ENCODE data around the gene IFIT5. TPM values are rescaled to one million over a fixed set of nuclear protein-coding genes. Genes with fewer than 3 reads are reported as not detected.

Gene IFIT5
- total RNA-seq = 20.8 TPM
- 10 to 100 TPM; 12.3 to 18.1 (median 13.0) TPM for polyA plus RNA-seq

GRCh38 chr10:89414146-89414878, at the start of gene IFIT5:
Gene IFIT5 (plus strand): TSS chr10:89414568. CDS start chr10:89414799, 231 bp downstream.
- H3K36me3 Mint-ChIP-seq = peaks cover 12% of the 10 kb centered on the region
- Histone ChIP-seq H3K4me3 (ENCODE audit: low read depth, low read length) (peak within 1 kb of the TSS; percentile 99), H3K27ac (ENCODE audit: insufficient read depth, low read length, poor library complexity, severe bottlenecking) (peak within 1 kb of the TSS; percentile 90), H3K9me3 (ENCODE audit: control insufficient read depth in 2 of 2, low read length in 2 of 2) (no peaks in the 10 kb centered on the region), H3K4me1 (ENCODE audit: control insufficient read depth, insufficient read depth, low read length, poor library complexity, severe bottlenecking) (peaks cover 48% of the 10 kb centered on the region), H3K27me3 (ENCODE audit: control insufficient read depth, insufficient read depth, low read length) (no peaks in the 10 kb centered on the region), H3K36me3 (ENCODE audit: control insufficient read depth, insufficient read depth, low read length) (peaks cover 19% of the 10 kb centered on the region)
- H3K4me3 Mint-ChIP-seq = peak within 1 kb of the TSS; percentile 94 to 99 (median 96)
- peaks cover 31 to 78% (median 43%) of the 10 kb centered on the region in 4 donors for H3K4me1 Mint-ChIP-seq
- DNase-seq (peak; percentile 60 to 89 (median 81)), ATAC-seq (ENCODE audit: low read depth in 2 of 2) (peak; percentile 68 to 75)
- H3K27me3 Mint-ChIP-seq = no peaks in the 10 kb centered on the region
- peaks cover 0 to 3% (median 0%) of the 10 kb centered on the region in 7 donors for H3K9me3 Mint-ChIP-seq
- H3K27ac Mint-ChIP-seq = peak within 1 kb of the TSS; percentile 99 to 100 (median 99)

GRCh38 chr10:89367529-89367928, 46.8 kb upstream of the IFIT5 start:
- Histone ChIP-seq H3K27me3 (ENCODE audit: control insufficient read depth, insufficient read depth, low read length) (no peaks in the 10 kb centered on the region), H3K4me1 (ENCODE audit: control insufficient read depth, insufficient read depth, low read length, poor library complexity, severe bottlenecking) (no peaks in the 10 kb centered on the region), H3K9me3 (ENCODE audit: control insufficient read depth in 2 of 2, low read length in 2 of 2) (no peaks in the 10 kb centered on the region), H3K36me3 (ENCODE audit: control insufficient read depth, insufficient read depth, low read length) (no peaks in the 10 kb centered on the region), H3K27ac (ENCODE audit: insufficient read depth, low read length, poor library complexity, severe bottlenecking) (no peak overlapping the region), H3K4me3 (ENCODE audit: low read depth, low read length) (no peak overlapping the region)
- Mint-ChIP-seq H3K4me1 (peaks cover 4 to 18% (median 9%) of the 10 kb centered on the region in 4 donors), H3K27ac (no peak overlapping the region), H3K9me3 (peaks cover 0 to 3% (median 0%) of the 10 kb centered on the region in 7 donors), H3K4me3 (no peak overlapping the region), H3K27me3 (no peaks in the 10 kb centered on the region), H3K36me3 (no peaks in the 10 kb centered on the region)
- DNase-seq (peak in 1 of 3 donors; percentile 35), ATAC-seq (ENCODE audit: low read depth in 2 of 2) (no peak)

GRCh38 chr10:89368129-89368528, 46.2 kb upstream of the IFIT5 start:
- peaks cover 4 to 14% (median 9%) of the 10 kb centered on the region in 4 donors for H3K4me1 Mint-ChIP-seq
- H3K4me1 ChIP-seq (ENCODE audit: control insufficient read depth, insufficient read depth, low read length, poor library complexity, severe bottlenecking) = no peaks in the 10 kb centered on the region
- DNase-seq (no peak), ATAC-seq (ENCODE audit: low read depth in 2 of 2) (no peak)
- peak overlapping the region in 1 of 3 donors; percentile 23 for H3K27ac Mint-ChIP-seq
- H3K36me3 ChIP-seq (ENCODE audit: control insufficient read depth, insufficient read depth, low read length) = no peaks in the 10 kb centered on the region
- H3K27ac ChIP-seq (ENCODE audit: insufficient read depth, low read length, poor library complexity, severe bottlenecking) = no peak overlapping the region
- H3K4me3 ChIP-seq (ENCODE audit: low read depth, low read length) = no peak overlapping the region
- no peaks in the 10 kb centered on the region for H3K27me3 Mint-ChIP-seq
- H3K27me3 ChIP-seq (ENCODE audit: control insufficient read depth, insufficient read depth, low read length) = no peaks in the 10 kb centered on the region
- no peaks in the 10 kb centered on the region for H3K9me3 ChIP-seq (ENCODE audit: control insufficient read depth in 2 of 2, low read length in 2 of 2)
- no peaks in the 10 kb centered on the region for H3K36me3 Mint-ChIP-seq
- H3K9me3 Mint-ChIP-seq = peaks cover 0 to 3% (median 0%) of the 10 kb centered on the region in 7 donors
- H3K4me3 Mint-ChIP-seq = no peak overlapping the region

- no peak overlapping the region for H3K4me3 Mint-ChIP-seq
- ATAC-seq (ENCODE audit: low read depth in 2 of 2) = no peak
These were observed 44.9 kb upstream of the IFIT5 start for GRCh38 chr10:89369156-89370105.

GRCh38 chr10:89371079-89371478, 43.3 kb upstream of the IFIT5 start:
- ATAC-seq (ENCODE audit: low read depth in 2 of 2) = no peak
- no peaks in the 10 kb centered on the region for H3K36me3 Mint-ChIP-seq
- H3K27ac Mint-ChIP-seq = no peak overlapping the region

More at GRCh38 chr10:89369156-89370105, 44.9 kb upstream of the IFIT5 start:
- no peak overlapping the region for H3K4me3 ChIP-seq (ENCODE audit: low read depth, low read length)
- peak in 2 of 3 donors; percentile 17 to 45 for DNase-seq
- H3K36me3 ChIP-seq (ENCODE audit: control insufficient read depth, insufficient read depth, low read length) = no peaks in the 10 kb centered on the region
- no peak overlapping the region for H3K27ac ChIP-seq (ENCODE audit: insufficient read depth, low read length, poor library complexity, severe bottlenecking)
- H3K4me1 ChIP-seq (ENCODE audit: control insufficient read depth, insufficient read depth, low read length, poor library complexity, severe bottlenecking) = no peaks in the 10 kb centered on the region
- Mint-ChIP-seq H3K9me3 (peaks cover 0 to 3% (median 0%) of the 10 kb centered on the region in 7 donors), H3K4me1 (peaks cover 4 to 8% (median 7%) of the 10 kb centered on the region in 4 donors), H3K27ac (peak overlapping the region in 1 of 3 donors; percentile 39), H3K36me3 (no peaks in the 10 kb centered on the region), H3K27me3 (no peaks in the 10 kb centered on the region)
- H3K27me3 ChIP-seq (ENCODE audit: control insufficient read depth, insufficient read depth, low read length) = no peaks in the 10 kb centered on the region
- H3K9me3 ChIP-seq (ENCODE audit: control insufficient read depth in 2 of 2, low read length in 2 of 2) = no peaks in the 10 kb centered on the region

GRCh38 chr10:89371987-89372386, 42.4 kb upstream of the IFIT5 start:
- no peaks in the 10 kb centered on the region for H3K27me3 ChIP-seq (ENCODE audit: control insufficient read depth, insufficient read depth, low read length)
- Mint-ChIP-seq H3K9me3 (peaks cover 0 to 1% (median 0%) of the 10 kb centered on the region in 7 donors), H3K27ac (no peak overlapping the region), H3K36me3 (no peaks in the 10 kb centered on the region), H3K4me1 (peaks cover 3 to 7% (median 4%) of the 10 kb centered on the region in 4 donors), H3K4me3 (no peak overlapping the region), H3K27me3 (no peaks in the 10 kb centered on the region)
- ATAC-seq (ENCODE audit: low read depth in 2 of 2) (no peak), DNase-seq (no peak)
- H3K4me3 ChIP-seq (ENCODE audit: low read depth, low read length) = no peak overlapping the region
- H3K4me1 ChIP-seq (ENCODE audit: control insufficient read depth, insufficient read depth, low read length, poor library complexity, severe bottlenecking) = no peaks in the 10 kb centered on the region
- H3K36me3 ChIP-seq (ENCODE audit: control insufficient read depth, insufficient read depth, low read length) = no peaks in the 10 kb centered on the region
- H3K9me3 ChIP-seq (ENCODE audit: control insufficient read depth in 2 of 2, low read length in 2 of 2) = no peaks in the 10 kb centered on the region
- H3K27ac ChIP-seq (ENCODE audit: insufficient read depth, low read length, poor library complexity, severe bottlenecking) = no peak overlapping the region

More at GRCh38 chr10:89371079-89371478, 43.3 kb upstream of the IFIT5 start:
- Histone ChIP-seq H3K4me3 (ENCODE audit: low read depth, low read length) (no peak overlapping the region), H3K27ac (ENCODE audit: insufficient read depth, low read length, poor library complexity, severe bottlenecking) (no peak overlapping the region), H3K9me3 (ENCODE audit: control insufficient read depth in 2 of 2, low read length in 2 of 2) (no peaks in the 10 kb centered on the region), H3K4me1 (ENCODE audit: control insufficient read depth, insufficient read depth, low read length, poor library complexity, severe bottlenecking) (no peaks in the 10 kb centered on the region), H3K27me3 (ENCODE audit: control insufficient read depth, insufficient read depth, low read length) (no peaks in the 10 kb centered on the region), H3K36me3 (ENCODE audit: control insufficient read depth, insufficient read depth, low read length) (no peaks in the 10 kb centered on the region)
- peaks cover 3 to 7% (median 4%) of the 10 kb centered on the region in 4 donors for H3K4me1 Mint-ChIP-seq
- peaks cover 0 to 3% (median 0%) of the 10 kb centered on the region in 7 donors for H3K9me3 Mint-ChIP-seq
- no peak for DNase-seq
- H3K4me3 Mint-ChIP-seq = no peak overlapping the region
- no peaks in the 10 kb centered on the region for H3K27me3 Mint-ChIP-seq

GRCh38 chr10:89373916-89374711, 40.3 kb upstream of the IFIT5 start:
- Histone ChIP-seq H3K36me3 (ENCODE audit: control insufficient read depth, insufficient read depth, low read length) (no peaks in the 10 kb centered on the region), H3K4me1 (ENCODE audit: control insufficient read depth, insufficient read depth, low read length, poor library complexity, severe bottlenecking) (no peaks in the 10 kb centered on the region), H3K27me3 (ENCODE audit: control insufficient read depth, insufficient read depth, low read length) (no peaks in the 10 kb centered on the region), H3K4me3 (ENCODE audit: low read depth, low read length) (no peak overlapping the region), H3K9me3 (ENCODE audit: control insufficient read depth in 2 of 2, low read length in 2 of 2) (no peaks in the 10 kb centered on the region), H3K27ac (ENCODE audit: insufficient read depth, low read length, poor library complexity, severe bottlenecking) (no peak overlapping the region)
- H3K36me3 Mint-ChIP-seq = no peaks in the 10 kb centered on the region
- ATAC-seq (ENCODE audit: low read depth in 2 of 2) = no peak
- no peak for DNase-seq
- H3K27me3 Mint-ChIP-seq = no peaks in the 10 kb centered on the region
- H3K4me3 Mint-ChIP-seq = no peak overlapping the region
- H3K9me3 Mint-ChIP-seq = no peaks in the 10 kb centered on the region
- H3K4me1 Mint-ChIP-seq = peaks cover 0 to 1% (median 0%) of the 10 kb centered on the region in 4 donors
- peak overlapping the region in 1 of 3 donors; percentile 4 for H3K27ac Mint-ChIP-seq
